Fibroblast of lung (primary cell): ENCODE data around the gene UBXN10. TPM values are rescaled to one million over a fixed set of nuclear protein-coding genes. Genes with fewer than 3 reads are reported as not detected.

Source experiments
- DNase-seq, 2 donors: peaks; one replicate each; pipeline versions ENCODE4 v3.0.0 to v3.0.0-alpha.2; 2010; ENCODE audit warnings: low read depth in 2 of 2
- H2AFZ ChIP-seq: 2 replicates; pipeline ENCODE4 v1.5.1; 2012; ENCODE audit warnings: low read length, control low read depth, inconsistent platforms
- H3K27ac ChIP-seq: 2 replicates; pipeline ENCODE4 v1.5.1; 2011; ENCODE audit warnings: low read length, control low read depth; ENCODE audit not compliant: insufficient read depth
- H3K27me3 ChIP-seq: 2 replicates; pipeline ENCODE4 v1.5.1; 2011; ENCODE audit warnings: mild to moderate bottlenecking, low read length; ENCODE audit not compliant: control insufficient read depth, insufficient read depth
- H3K36me3 ChIP-seq: 2 replicates; pipeline ENCODE4 v1.5.1; 2011; ENCODE audit warnings: low read length; ENCODE audit not compliant: control insufficient read depth, insufficient read depth
- H3K4me1 ChIP-seq: 2 replicates; pipeline ENCODE4 v1.5.1; 2011; ENCODE audit warnings: low read length; ENCODE audit not compliant: control insufficient read depth, insufficient read depth; ENCODE audit errors: extremely low read depth
- H3K4me2 ChIP-seq: 2 replicates; pipeline ENCODE4 v1.5.1; 2011; ENCODE audit warnings: low read length, control low read depth; ENCODE audit not compliant: insufficient read depth; ENCODE audit errors: extremely low read depth
- H3K4me3 ChIP-seq, 4 experiments: fragments of 200-600 bp in 1 of 4; sonication (generic) in 1 of 4; replicated peaks in 1 of 4; 2 replicates each; pipeline ENCODE4 v1.5.1; 2011 to 2016; ENCODE audit warnings: low read length in 4 of 4, low read depth in 3 of 4, mild to moderate bottlenecking in 3 of 4, control low read depth in 2 of 4, inconsistent platforms in 1 of 4, mixed read lengths in 1 of 4; ENCODE audit not compliant: insufficient read depth in 1 of 4; ENCODE audit errors: control extremely low read depth in 1 of 4
- H3K79me2 ChIP-seq: 2 replicates; pipeline ENCODE4 v1.5.1; 2012; ENCODE audit warnings: mild to moderate bottlenecking, low read length, inconsistent platforms; ENCODE audit not compliant: control insufficient read depth, insufficient read depth
- H3K9ac ChIP-seq: 2 replicates; pipeline ENCODE4 v1.5.1; 2011; ENCODE audit warnings: mild to moderate bottlenecking, low read length, control low read depth; ENCODE audit not compliant: insufficient read depth
- H3K9me3 ChIP-seq: 2 replicates; pipeline ENCODE4 v1.5.1; 2012; ENCODE audit warnings: low read depth, low read length; ENCODE audit not compliant: control insufficient read depth, insufficient read depth
- H4K20me1 ChIP-seq: 2 replicates; pipeline ENCODE4 v1.5.1; 2011; ENCODE audit warnings: low read length; ENCODE audit not compliant: control insufficient read depth, insufficient read depth; ENCODE audit errors: extremely low read depth
- EZH2 ChIP-seq: IDR thresholded peaks from 2 replicates; pipeline ENCODE4 v1.5.1; 2012; ENCODE audit warnings: low read length, control low read depth, mild to moderate bottlenecking; ENCODE audit errors: missing control alignments
- polyA plus RNA-seq, 2 donors: library from polyadenylated mRNA; depleted of rRNA in 1 of 2; stranded (reverse) in 1 of 2; unstranded in 1 of 2; fragments of >200 nt; gene quantifications; 2 replicates each; pipeline ENCODE4 v1.2.1, GENCODE V29; 2011 to 2012; ENCODE audit warnings: missing spikeins in 1 of 2
- total RNA-seq: library from RNA; depleted of rRNA; stranded (reverse); fragments of >200 nt; gene quantifications from 2 replicates; pipeline ENCODE4 v1.2.1, GENCODE V29; 2014
- TF ChIP-seq, protein P1 (sequence below), 2 donors: IDR thresholded peaks in 1 of 2; conservative IDR thresholded peaks in 1 of 2; 1 replicate in 1 of 2; 2 replicates in 1 of 2; pipeline ENCODE4 v1.5.1; 2011 to 2012; ENCODE audit warnings: low read length in 2 of 2, control low read depth in 1 of 2, inconsistent platforms in 1 of 2, low read depth in 1 of 2, mild to moderate bottlenecking in 1 of 2

The UBXN10 gene
- total and polyA plus RNA-seq, 2 donors (not counting 1 experiment from before 2014, with no cell fraction given), result 0.33 TPM; not detected in 1

GRCh38 chr1:20240012-20240411 is 54.1 kb downstream of the UBXN10 start:
- H3K79me2 ChIP-seq, result no peaks in the 10 kb centered on the region
- H3K4me2 ChIP-seq, result no peak overlapping the region
- TF ChIP-seq, protein P1, sequence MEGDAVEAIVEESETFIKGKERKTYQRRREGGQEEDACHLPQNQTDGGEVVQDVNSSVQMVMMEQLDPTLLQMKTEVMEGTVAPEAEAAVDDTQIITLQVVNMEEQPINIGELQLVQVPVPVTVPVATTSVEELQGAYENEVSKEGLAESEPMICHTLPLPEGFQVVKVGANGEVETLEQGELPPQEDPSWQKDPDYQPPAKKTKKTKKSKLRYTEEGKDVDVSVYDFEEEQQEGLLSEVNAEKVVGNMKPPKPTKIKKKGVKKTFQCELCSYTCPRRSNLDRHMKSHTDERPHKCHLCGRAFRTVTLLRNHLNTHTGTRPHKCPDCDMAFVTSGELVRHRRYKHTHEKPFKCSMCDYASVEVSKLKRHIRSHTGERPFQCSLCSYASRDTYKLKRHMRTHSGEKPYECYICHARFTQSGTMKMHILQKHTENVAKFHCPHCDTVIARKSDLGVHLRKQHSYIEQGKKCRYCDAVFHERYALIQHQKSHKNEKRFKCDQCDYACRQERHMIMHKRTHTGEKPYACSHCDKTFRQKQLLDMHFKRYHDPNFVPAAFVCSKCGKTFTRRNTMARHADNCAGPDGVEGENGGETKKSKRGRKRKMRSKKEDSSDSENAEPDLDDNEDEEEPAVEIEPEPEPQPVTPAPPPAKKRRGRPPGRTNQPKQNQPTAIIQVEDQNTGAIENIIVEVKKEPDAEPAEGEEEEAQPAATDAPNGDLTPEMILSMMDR (conservative IDR thresholded peaks at IDR 0.05 in 1 of 2, IDR thresholded peaks at IDR 0.05 in 1 of 2; ENCODE audit: low read depth in 1 of 2, low read length in 2 of 2), result no peak
- TF ChIP-seq EZH2, result no peak
- no peaks in the 10 kb centered on the region for H3K36me3 ChIP-seq
- H3K4me3 ChIP-seq, result no peak overlapping the region
- H3K27ac ChIP-seq, result no peak overlapping the region
- H3K27me3 ChIP-seq, result peaks cover 16% of the 10 kb centered on the region
- H2AFZ ChIP-seq, result no peak overlapping the region
- H3K9me3 ChIP-seq, result no peaks in the 10 kb centered on the region
- DNase-seq, result no peak
- H3K4me1 ChIP-seq, result no peaks in the 10 kb centered on the region
- no peak overlapping the region for H3K9ac ChIP-seq
- no peaks in the 10 kb centered on the region for H4K20me1 ChIP-seq

DNA sequence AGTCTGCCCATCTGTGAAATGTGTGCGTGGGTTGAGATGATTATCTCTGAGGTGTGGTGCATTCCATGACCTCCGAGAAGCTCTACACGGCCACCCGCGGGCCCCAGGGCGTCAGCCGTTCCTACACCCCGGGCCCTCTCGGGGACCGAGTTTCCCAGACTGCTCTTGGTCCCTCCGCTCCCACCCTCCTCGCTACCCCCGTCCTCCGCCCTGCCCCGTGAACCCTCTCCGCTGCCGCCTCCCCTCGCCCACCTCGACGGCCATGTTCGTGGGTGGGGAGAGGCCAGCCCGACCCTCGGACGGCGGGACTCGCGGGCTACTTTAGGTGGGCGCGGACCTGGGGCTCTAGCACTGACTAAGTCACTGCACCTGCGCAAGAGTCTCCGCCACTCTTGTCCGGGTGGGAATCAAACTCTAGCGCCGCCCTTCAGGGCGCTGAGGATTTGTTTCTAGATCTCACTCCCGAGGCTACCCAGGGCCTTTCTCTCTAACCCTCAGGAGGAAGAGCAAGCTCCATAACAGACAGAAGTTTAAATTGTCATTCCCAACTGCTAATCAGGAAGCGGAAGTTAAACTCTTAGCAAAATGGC is 57.1 kb downstream of the UBXN10 start:
- no peak for DNase-seq

More for the DNA sequence above, 57.1 kb downstream of the UBXN10 start:
- no peak overlapping the region for H3K27ac ChIP-seq
- H3K27me3 ChIP-seq, result peaks cover 9% of the 10 kb centered on the region
- H3K9me3 ChIP-seq, result no peaks in the 10 kb centered on the region
- H4K20me1 ChIP-seq, result no peaks in the 10 kb centered on the region
- H3K4me2 ChIP-seq, result no peak overlapping the region
- no peaks in the 10 kb centered on the region for H3K79me2 ChIP-seq
- no peaks in the 10 kb centered on the region for H3K36me3 ChIP-seq
- TF ChIP-seq EZH2, result no peak
- TF ChIP-seq, protein P1 (conservative IDR thresholded peaks at IDR 0.05 in 1 of 2, IDR thresholded peaks at IDR 0.05 in 1 of 2; ENCODE audit: low read depth in 1 of 2, low read length in 2 of 2), result no peak
- no peak overlapping the region for H3K4me3 ChIP-seq
- no peaks in the 10 kb centered on the region for H3K4me1 ChIP-seq
- no peak overlapping the region for H2AFZ ChIP-seq
- no peak overlapping the region for H3K9ac ChIP-seq

Other genes with a start within 250 kb of the UBXN10 start
- gene PLA2G2A, start 206.5 kb upstream of the UBXN10 start, total RNA-seq, result 0.77 TPM in 1 of 2 replicates, not detected in the other
- 0.61 TPM in 1 of 2 replicates, not detected in the other for gene PLA2G2A, start 206.5 kb upstream of the UBXN10 start, polyA plus RNA-seq
- 9.8 and 27.4 TPM in 2 replicates for gene PLA2G5, start 115.9 kb upstream of the UBXN10 start, total RNA-seq
- 1.1 and 7.2 TPM in 2 replicates for gene PLA2G5, start 115.9 kb upstream of the UBXN10 start, polyA plus RNA-seq
- not detected in 2 replicates for gene PLA2G2D, start 66.6 kb upstream of the UBXN10 start, total RNA-seq
- not detected in 2 replicates for gene PLA2G2D, start 66.6 kb upstream of the UBXN10 start, polyA plus RNA-seq
- not detected in 2 replicates for gene PLA2G2F, start 46.8 kb upstream of the UBXN10 start, total RNA-seq
- gene PLA2G2F, start 46.8 kb upstream of the UBXN10 start, polyA plus RNA-seq, result not detected in 2 replicates
- not detected in 2 replicates for gene PLA2G2C, start 422 bp downstream of the UBXN10 start, total RNA-seq
- not detected in 2 replicates for gene PLA2G2C, start 422 bp downstream of the UBXN10 start, polyA plus RNA-seq
- gene VWA5B1, start 104.8 kb downstream of the UBXN10 start, total RNA-seq, result not detected in 2 replicates
- not detected in 2 replicates for gene VWA5B1, start 104.8 kb downstream of the UBXN10 start, polyA plus RNA-seq